Spleen (tissue), 7 donors: ENCODE results near the gene APP.

Source experiments
- POLR2A ChIP-seq, 3 donors: fragments of 450-650 bp; IDR thresholded peaks; one replicate each; pipeline ENCODE4 v1.5.1; 2017; ENCODE audit warnings: antibody characterized with exemption in 3 of 3, mild to moderate bottlenecking in 1 of 3
- TF ChIP-seq, protein P1 (sequence below), 11 experiments: fragments of 200-600 bp in 7 of 11; fragments of 450-650 bp in 4 of 11; sonication (generic) in 4 of 11; IDR thresholded peaks in 8 of 11; conservative IDR thresholded peaks in 3 of 11; 1 replicate in 7 of 11; 2 replicates in 4 of 11; pipeline versions ENCODE4 v1.4.0 to v1.8.0; 2016 to 2021; ENCODE audit warnings: antibody characterized with exemption in 11 of 11, inconsistent platforms in 4 of 11, mild to moderate bottlenecking in 1 of 11
- donor health status: DM: no; HTN: no; CAD: no; lungs with moderate emphysema.
- donor health status: DM: no; HTN: no; CAD: no.
- donor health status: DM: no; HTN: no; CAD: no.

DNA sequence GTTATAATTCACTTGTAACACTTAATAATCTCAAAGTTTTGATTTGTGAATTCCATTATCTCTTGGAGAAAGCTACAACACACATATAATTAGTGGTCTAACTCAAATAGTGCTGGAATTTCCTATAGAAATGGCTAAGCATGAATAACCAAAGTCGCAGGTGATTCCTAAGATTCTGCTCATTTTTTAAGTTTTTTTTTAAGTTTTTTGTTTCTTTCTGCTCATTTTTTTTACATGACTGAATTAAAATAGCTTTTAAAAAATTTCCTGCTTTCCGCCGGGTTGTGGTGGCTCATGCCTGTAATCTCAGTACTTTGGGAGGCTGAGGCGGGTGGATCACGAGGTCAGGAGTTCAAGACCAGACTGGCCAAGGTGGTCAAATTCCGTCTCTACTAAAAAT, 90.4 kb downstream of the APP start:
- TF ChIP-seq, protein P1, sequence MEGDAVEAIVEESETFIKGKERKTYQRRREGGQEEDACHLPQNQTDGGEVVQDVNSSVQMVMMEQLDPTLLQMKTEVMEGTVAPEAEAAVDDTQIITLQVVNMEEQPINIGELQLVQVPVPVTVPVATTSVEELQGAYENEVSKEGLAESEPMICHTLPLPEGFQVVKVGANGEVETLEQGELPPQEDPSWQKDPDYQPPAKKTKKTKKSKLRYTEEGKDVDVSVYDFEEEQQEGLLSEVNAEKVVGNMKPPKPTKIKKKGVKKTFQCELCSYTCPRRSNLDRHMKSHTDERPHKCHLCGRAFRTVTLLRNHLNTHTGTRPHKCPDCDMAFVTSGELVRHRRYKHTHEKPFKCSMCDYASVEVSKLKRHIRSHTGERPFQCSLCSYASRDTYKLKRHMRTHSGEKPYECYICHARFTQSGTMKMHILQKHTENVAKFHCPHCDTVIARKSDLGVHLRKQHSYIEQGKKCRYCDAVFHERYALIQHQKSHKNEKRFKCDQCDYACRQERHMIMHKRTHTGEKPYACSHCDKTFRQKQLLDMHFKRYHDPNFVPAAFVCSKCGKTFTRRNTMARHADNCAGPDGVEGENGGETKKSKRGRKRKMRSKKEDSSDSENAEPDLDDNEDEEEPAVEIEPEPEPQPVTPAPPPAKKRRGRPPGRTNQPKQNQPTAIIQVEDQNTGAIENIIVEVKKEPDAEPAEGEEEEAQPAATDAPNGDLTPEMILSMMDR (IDR thresholded peaks at IDR 0.05 in 8 of 11, conservative IDR thresholded peaks at IDR 0.05 in 3 of 11) = no peak
- no peak for TF ChIP-seq POLR2A (IDR thresholded peaks at IDR 0.05)
